AG10803 (cell line): ENCODE data around the gene WASL.

Experiments used
- DNase-seq: peaks from one replicate; pipeline ENCODE4 v3.0.0; 2010; ENCODE audit warnings: low read depth
- H3K4me3 ChIP-seq: 2 replicates; pipeline ENCODE4 v1.5.1; 2011; ENCODE audit warnings: mild to moderate bottlenecking, low read length, control low read depth
- TF ChIP-seq, protein P1 (sequence below): conservative IDR thresholded peaks from 2 replicates; pipeline ENCODE4 v1.5.1; 2011; ENCODE audit warnings: mild to moderate bottlenecking, low read length, control low read depth, inconsistent platforms

The WASL gene

DNA sequence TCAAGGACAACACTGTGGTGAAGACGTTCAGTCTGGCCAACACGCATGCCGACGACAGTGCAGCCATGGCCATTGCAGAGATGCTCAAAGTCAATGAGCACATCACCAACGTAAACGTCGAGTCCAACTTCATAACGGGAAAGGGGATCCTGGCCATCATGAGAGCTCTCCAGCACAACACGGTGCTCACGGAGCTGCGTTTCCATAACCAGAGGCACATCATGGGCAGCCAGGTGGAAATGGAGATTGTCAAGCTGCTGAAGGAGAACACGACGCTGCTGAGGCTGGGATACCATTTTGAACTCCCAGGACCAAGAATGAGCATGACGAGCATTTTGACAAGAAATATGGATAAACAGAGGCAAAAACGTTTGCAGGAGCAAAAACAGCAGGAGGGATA, 86.5 kb downstream of the WASL start:
- no peak for DNase-seq
- H3K4me3 ChIP-seq = no peak overlapping the region

DNA sequence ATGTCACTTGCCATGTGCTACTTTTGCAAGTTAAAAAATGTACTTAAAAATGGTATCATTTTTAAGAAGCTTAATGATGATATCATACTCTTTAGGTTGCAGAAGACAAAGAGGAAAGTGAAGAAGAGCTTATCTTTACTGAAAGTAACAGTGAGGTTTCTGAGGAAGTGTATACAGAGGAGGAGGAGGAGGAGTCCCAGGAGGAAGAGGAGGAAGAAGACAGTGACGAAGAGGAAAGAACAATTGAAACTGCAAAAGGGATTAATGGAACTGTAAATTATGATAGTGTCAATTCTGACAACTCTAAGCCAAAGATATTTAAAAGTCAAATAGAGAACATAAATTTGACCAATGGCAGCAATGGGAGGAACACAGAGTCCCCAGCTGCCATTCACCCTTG, 87.0 kb downstream of the WASL start:
- TF ChIP-seq, protein P1, sequence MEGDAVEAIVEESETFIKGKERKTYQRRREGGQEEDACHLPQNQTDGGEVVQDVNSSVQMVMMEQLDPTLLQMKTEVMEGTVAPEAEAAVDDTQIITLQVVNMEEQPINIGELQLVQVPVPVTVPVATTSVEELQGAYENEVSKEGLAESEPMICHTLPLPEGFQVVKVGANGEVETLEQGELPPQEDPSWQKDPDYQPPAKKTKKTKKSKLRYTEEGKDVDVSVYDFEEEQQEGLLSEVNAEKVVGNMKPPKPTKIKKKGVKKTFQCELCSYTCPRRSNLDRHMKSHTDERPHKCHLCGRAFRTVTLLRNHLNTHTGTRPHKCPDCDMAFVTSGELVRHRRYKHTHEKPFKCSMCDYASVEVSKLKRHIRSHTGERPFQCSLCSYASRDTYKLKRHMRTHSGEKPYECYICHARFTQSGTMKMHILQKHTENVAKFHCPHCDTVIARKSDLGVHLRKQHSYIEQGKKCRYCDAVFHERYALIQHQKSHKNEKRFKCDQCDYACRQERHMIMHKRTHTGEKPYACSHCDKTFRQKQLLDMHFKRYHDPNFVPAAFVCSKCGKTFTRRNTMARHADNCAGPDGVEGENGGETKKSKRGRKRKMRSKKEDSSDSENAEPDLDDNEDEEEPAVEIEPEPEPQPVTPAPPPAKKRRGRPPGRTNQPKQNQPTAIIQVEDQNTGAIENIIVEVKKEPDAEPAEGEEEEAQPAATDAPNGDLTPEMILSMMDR = no peak
- H3K4me3 ChIP-seq = no peak overlapping the region
- DNase-seq = no peak

More for the DNA sequence above, 86.5 kb downstream of the WASL start:
- TF ChIP-seq, protein P1 = no peak

DNA sequence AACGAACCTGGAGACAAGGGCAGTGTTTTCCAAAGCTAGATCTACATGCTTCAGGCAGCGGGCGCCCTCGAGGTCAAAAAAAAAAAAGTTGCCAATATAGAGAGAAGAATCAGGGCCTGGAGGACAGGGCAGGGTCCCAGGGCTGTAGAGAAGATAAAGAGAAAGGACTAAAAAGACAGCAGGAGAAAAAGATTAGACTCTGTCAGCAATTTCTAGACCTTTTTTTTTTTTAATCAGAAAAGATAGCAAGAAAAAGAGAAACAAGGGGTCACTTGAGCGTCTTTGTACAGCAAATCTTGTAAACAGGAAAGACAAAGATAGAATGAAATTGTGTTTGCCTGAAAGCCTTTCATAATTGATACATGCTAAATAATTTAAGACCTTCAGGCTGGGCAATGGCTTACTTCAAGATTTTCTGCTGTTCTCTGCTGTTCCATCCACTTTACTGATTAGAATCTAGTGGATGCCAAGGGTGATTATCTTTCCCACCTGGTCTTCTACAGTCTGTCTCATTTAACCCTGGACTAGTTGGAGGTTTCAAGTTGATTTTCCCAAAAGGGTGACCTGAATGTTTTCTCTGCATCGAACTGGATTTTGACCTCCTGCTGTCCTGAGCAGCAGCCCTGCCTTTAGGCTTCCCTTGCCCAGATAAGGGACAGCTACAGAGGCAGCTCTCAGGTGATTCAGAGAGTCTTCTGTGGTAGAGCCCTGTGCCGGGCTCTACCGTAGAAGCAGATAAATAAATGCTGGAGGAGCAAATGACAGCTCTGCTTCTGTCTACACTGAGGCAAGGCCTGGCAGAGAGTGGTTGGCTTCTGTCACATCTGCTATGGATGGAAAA, 88.1 kb downstream of the WASL start:
- H3K4me3 ChIP-seq = no peak overlapping the region
- DNase-seq = no peak
- TF ChIP-seq, protein P1 = no peak

DNA sequence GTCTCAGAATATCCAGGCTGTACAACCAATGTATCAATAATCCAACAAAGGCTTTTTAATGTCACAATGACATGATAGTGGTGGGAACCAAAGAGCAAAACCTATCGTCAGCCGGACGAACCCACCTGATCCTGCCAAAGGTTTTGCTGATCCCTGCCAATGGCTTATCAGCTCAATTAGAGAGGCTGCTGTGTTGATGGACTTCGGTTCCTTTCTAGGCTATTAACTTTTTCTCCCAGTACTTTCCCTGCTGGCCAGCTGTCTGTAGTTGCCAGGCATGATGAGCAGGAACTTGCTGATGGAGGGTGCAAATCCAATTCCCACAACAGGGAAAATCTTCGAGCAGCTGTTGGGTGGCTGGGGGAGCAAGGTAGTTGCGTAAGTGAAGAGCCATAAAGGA, 90.8 kb downstream of the WASL start:
- H3K4me3 ChIP-seq = no peak overlapping the region
- DNase-seq = no peak
- TF ChIP-seq, protein P1 = no peak

DNA sequence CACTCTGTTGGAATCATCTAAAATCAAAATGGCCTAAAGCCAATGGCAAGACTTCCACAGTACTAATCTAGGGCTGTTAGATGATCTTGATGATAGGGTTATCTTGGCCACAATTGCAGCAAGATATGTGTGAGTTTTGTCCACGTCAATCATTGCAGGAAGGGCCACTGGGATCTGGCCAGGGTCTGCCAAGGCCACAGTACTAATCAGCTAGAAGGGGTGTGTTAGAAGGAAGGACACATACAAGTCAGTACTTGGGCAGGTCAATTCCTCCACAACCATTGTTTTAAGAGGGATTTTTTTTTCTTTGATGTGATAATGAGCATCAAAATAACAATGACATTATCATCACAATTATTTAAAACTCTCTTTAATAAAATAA, 91.5 kb downstream of the WASL start:
- H3K4me3 ChIP-seq = no peak overlapping the region
- no peak for DNase-seq
- TF ChIP-seq, protein P1 = no peak

DNA sequence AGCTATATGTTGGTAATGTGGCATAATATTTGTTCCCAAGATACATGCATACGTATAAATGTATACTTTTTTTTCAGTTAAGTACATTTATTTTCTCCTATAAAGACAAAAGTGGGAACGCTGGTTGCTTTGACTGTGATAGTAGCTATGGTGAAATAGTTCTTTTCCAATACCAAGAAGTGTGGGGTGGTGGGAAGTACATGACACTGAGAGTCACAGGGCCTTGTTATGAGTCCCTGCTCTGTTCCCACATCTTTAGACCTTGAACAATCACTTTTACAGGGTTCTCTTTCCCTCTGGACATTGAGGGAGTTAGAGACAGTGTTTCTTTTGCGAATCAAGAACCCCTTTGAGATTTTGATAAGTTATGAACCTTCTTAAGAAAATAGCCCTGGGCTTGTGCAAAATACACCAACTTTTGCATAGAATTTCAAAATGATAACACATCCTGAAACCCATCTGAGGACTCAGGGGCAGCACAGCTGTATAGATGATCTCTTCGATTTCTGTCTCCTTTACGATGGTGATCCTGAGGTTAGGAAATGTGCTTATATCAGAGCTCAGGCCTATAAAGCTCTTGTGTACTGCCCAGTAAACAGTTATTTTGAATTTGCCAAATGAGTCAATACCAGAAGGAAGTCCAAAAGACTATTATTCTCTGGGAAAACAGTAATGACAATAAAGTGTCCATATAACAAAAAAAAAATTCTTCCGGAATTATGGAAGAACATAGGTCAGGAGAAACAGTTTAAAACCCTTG, 92.1 kb downstream of the WASL start:
- TF ChIP-seq, protein P1 = no peak
- H3K4me3 ChIP-seq = no peak overlapping the region
- no peak for DNase-seq

DNA sequence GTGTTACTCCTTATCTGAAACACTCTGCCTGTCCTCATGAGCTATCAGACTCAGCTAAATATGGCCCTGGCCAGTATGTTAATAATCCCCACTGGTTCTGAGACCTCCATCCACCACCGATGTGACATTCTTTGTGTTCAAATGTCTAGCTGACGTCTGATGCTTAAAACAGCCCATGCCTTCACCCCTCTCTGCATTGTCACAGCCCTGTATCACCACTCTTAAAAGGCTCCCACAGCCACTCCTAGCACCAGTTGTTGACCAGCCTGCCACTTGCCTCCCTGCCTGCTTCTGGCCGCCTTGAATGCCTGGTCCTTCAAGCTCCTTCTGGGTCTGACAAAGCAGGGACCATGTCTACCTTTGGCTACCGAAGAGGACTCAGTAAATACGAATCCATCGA, 93.2 kb downstream of the WASL start, which contains the start of gene LMOD2:
LMOD2 (plus strand) TSS at position 253 of the 400 bp plus-strand sequence; CDS start at position 351, 98 bp downstream.
- TF ChIP-seq, protein P1 = no peak
- H3K4me3 ChIP-seq = no peak within 1 kb of the TSS
- DNase-seq = no peak
